ENCODE measurements around the gene SLC25A34. TPM values are rescaled to one million over a fixed set of nuclear protein-coding genes. Genes with fewer than 3 reads are reported as not detected.

Gene SLC25A34
- total RNA-seq, 1 donor from 2014 or later: 6.1 TPM

- no peak for DNase-seq (ENCODE audit: low spot score in 2 of 2, unreplicated experiment in 2 of 2)
- peaks cover 21% of the 10 kb centered on the region for H3K36me3 Mint-ChIP-seq
- H3K4me1 Mint-ChIP-seq: peaks cover 32% of the 10 kb centered on the region
- no peaks in the 10 kb centered on the region for H3K27me3 Mint-ChIP-seq (ENCODE audit: low read depth)
- peak overlapping the region; percentile 87 for H3K4me3 Mint-ChIP-seq
- no peaks in the 10 kb centered on the region for H3K9me3 Mint-ChIP-seq
- H3K27ac Mint-ChIP-seq: peak overlapping the region; percentile 83
- TF ChIP-seq CTCF (IDR thresholded peaks at IDR 0.05; ENCODE audit: unreplicated experiment): no peak
Observed at GRCh38 chr1:15761366-15762128, 25.5 kb downstream of the SLC25A34 start.

GRCh38 chr1:15762546-15762945, 26.5 kb downstream of the SLC25A34 start:
- DNase-seq (ENCODE audit: low spot score in 2 of 2, unreplicated experiment in 2 of 2): no peak
- no peak overlapping the region for H3K27ac Mint-ChIP-seq
- no peak overlapping the region for H3K4me3 Mint-ChIP-seq
- H3K36me3 Mint-ChIP-seq: peaks cover 21% of the 10 kb centered on the region
- peaks cover 27% of the 10 kb centered on the region for H3K4me1 Mint-ChIP-seq
- no peak for TF ChIP-seq CTCF (IDR thresholded peaks at IDR 0.05; ENCODE audit: unreplicated experiment)
- H3K9me3 Mint-ChIP-seq: no peaks in the 10 kb centered on the region
- no peaks in the 10 kb centered on the region for H3K27me3 Mint-ChIP-seq (ENCODE audit: low read depth)

GRCh38 chr1:15764269-15764764, 28.3 kb downstream of the SLC25A34 start:
- Mint-ChIP-seq H3K9me3 (no peaks in the 10 kb centered on the region), H3K36me3 (peaks cover 26% of the 10 kb centered on the region), H3K27ac (peak overlapping the region; percentile 64), H3K27me3 (ENCODE audit: low read depth) (no peaks in the 10 kb centered on the region), H3K4me1 (peaks cover 23% of the 10 kb centered on the region), H3K4me3 (no peak overlapping the region)
- no peak for TF ChIP-seq CTCF (IDR thresholded peaks at IDR 0.05; ENCODE audit: unreplicated experiment)
- DNase-seq (ENCODE audit: low spot score in 2 of 2, unreplicated experiment in 2 of 2): no peak

GRCh38 chr1:15764890-15765289, 28.8 kb downstream of the SLC25A34 start:
- no peak for TF ChIP-seq CTCF (IDR thresholded peaks at IDR 0.05; ENCODE audit: unreplicated experiment)

GRCh38 chr1:15765495-15766194, 29.6 kb downstream of the SLC25A34 start:
- Mint-ChIP-seq H3K4me3 (no peak overlapping the region), H3K9me3 (no peaks in the 10 kb centered on the region), H3K27ac (peak overlapping the region; percentile 12), H3K4me1 (peaks cover 18% of the 10 kb centered on the region), H3K36me3 (peaks cover 28% of the 10 kb centered on the region), H3K27me3 (ENCODE audit: low read depth) (no peaks in the 10 kb centered on the region)
- no peak for TF ChIP-seq CTCF (IDR thresholded peaks at IDR 0.05; ENCODE audit: unreplicated experiment)
- no peak for DNase-seq (ENCODE audit: low spot score in 2 of 2, unreplicated experiment in 2 of 2)

More at GRCh38 chr1:15764890-15765289, 28.8 kb downstream of the SLC25A34 start:
- DNase-seq (ENCODE audit: low spot score in 2 of 2, unreplicated experiment in 2 of 2): no peak
- no peaks in the 10 kb centered on the region for H3K27me3 Mint-ChIP-seq (ENCODE audit: low read depth)
- no peak overlapping the region for H3K27ac Mint-ChIP-seq
- H3K4me1 Mint-ChIP-seq: peaks cover 20% of the 10 kb centered on the region
- H3K36me3 Mint-ChIP-seq: peaks cover 26% of the 10 kb centered on the region
- H3K9me3 Mint-ChIP-seq: no peaks in the 10 kb centered on the region
- no peak overlapping the region for H3K4me3 Mint-ChIP-seq

Data from mesothelial cell of epicardium (in vitro differentiated cells).